ENCODE data around the gene RIT1.

RIT1 gene

GRCh38 chr1:155911156-155912055 lies at the start of gene RIT1:
TSS of gene RIT1 (minus strand) at chr1:155911349. CDS start at chr1:155910761, 588 bp downstream.
- H3K4me3 ChIP-seq (ENCODE audit: low read depth, low read length), result peak within 1 kb of the TSS; percentile 74

- H3K4me3 ChIP-seq (ENCODE audit: low read depth, low read length), result no peak overlapping the region
Measured at GRCh38 chr1:155960081-155960745, 49.1 kb upstream of the RIT1 start.

- H3K4me3 ChIP-seq (ENCODE audit: low read depth, low read length), result no peak overlapping the region
Measured at GRCh38 chr1:155957411-155957915, 46.3 kb upstream of the RIT1 start.

- H3K4me3 ChIP-seq (ENCODE audit: low read depth, low read length), result no peak overlapping the region
Measured at GRCh38 chr1:155954645-155955044, 43.5 kb upstream of the RIT1 start.

- H3K4me3 ChIP-seq (ENCODE audit: low read depth, low read length), result no peak overlapping the region
Measured at GRCh38 chr1:155952505-155952890, 41.3 kb upstream of the RIT1 start.

- H3K4me3 ChIP-seq (ENCODE audit: low read depth, low read length), result no peak overlapping the region
Measured at GRCh38 chr1:155951753-155952504, 40.8 kb upstream of the RIT1 start.

- no peak overlapping the region for H3K4me3 ChIP-seq (ENCODE audit: low read depth, low read length)
Measured at GRCh38 chr1:155950829-155951228, 39.7 kb upstream of the RIT1 start.

- H3K4me3 ChIP-seq (ENCODE audit: low read depth, low read length), result no peak overlapping the region
Measured at GRCh38 chr1:155947741-155948140, 36.6 kb upstream of the RIT1 start.

- H3K4me3 ChIP-seq (ENCODE audit: low read depth, low read length), result no peak overlapping the region
Measured at GRCh38 chr1:155947292-155947691, 36.1 kb upstream of the RIT1 start.

- no peak overlapping the region for H3K4me3 ChIP-seq (ENCODE audit: low read depth, low read length)
Measured at GRCh38 chr1:155946633-155947219, 35.6 kb upstream of the RIT1 start.

- H3K4me3 ChIP-seq (ENCODE audit: low read depth, low read length), result no peak overlapping the region
Measured at GRCh38 chr1:155944444-155944799, 33.3 kb upstream of the RIT1 start.

- H3K4me3 ChIP-seq (ENCODE audit: low read depth, low read length), result no peak overlapping the region
Measured at GRCh38 chr1:155942578-155943141, 31.5 kb upstream of the RIT1 start.

GRCh38 chr1:155941845-155942531 lies 30.8 kb upstream of the RIT1 start:
- H3K4me3 ChIP-seq (ENCODE audit: low read depth, low read length), result no peak overlapping the region

GRCh38 chr1:155940993-155941844 lies 30.1 kb upstream of the RIT1 start, which contains the start of gene RXFP4:
TSS of gene RXFP4 (plus strand) at chr1:155941638. CDS start at chr1:155941710, 72 bp downstream.
- H3K4me3 ChIP-seq (ENCODE audit: low read depth, low read length), result no peak within 1 kb of the TSS

- no peak overlapping the region for H3K4me3 ChIP-seq (ENCODE audit: low read depth, low read length)
Measured at GRCh38 chr1:155940482-155940992, 29.4 kb upstream of the RIT1 start.

GRCh38 chr1:155938220-155938627 lies 27.1 kb upstream of the RIT1 start:
- no peak overlapping the region for H3K4me3 ChIP-seq (ENCODE audit: low read depth, low read length)

GRCh38 chr1:155934936-155935590 lies 23.9 kb upstream of the RIT1 start:
- peak overlapping the region; percentile 99 for H3K4me3 ChIP-seq (ENCODE audit: low read depth, low read length)
